Central memory CD8-positive, alpha-beta T cell (primary cell): Measurements from ENCODE around the gene IPO4.

Experiments
- ATAC-seq: fragments of 150-1000 bp; cut with Tn5 transposase; replicated peaks from 2 replicates; pipeline ENCODE4 v1.10.0; 2022; ENCODE audit warnings: mild to moderate bottlenecking, moderate FRiP score, moderate number of reproducible peaks; ENCODE audit not compliant: poor library complexity, severe bottlenecking; ENCODE audit errors: extremely low read depth
- DNase-seq, 2 donors: peaks; one replicate each; pipeline ENCODE4 v3.0.0; 2021; ENCODE audit warnings: low spot score in 2 of 2
- H3K27ac Mint-ChIP-seq: one replicate; pipeline ENCODE4 v1.8.0; 2022; ENCODE audit warnings: low read depth, mild to moderate bottlenecking, moderate library complexity, mixed read lengths
- H3K27me3 Mint-ChIP-seq: one replicate; pipeline ENCODE4 v1.8.0; 2022; ENCODE audit warnings: mixed read lengths
- H3K36me3 Mint-ChIP-seq: one replicate; pipeline ENCODE4 v1.8.0; 2022; ENCODE audit warnings: mild to moderate bottlenecking, moderate library complexity, mixed read lengths; ENCODE audit not compliant: insufficient read depth
- H3K4me1 Mint-ChIP-seq: one replicate; pipeline ENCODE4 v1.8.0; 2022; ENCODE audit warnings: mixed read lengths
- H3K4me3 Mint-ChIP-seq: one replicate; pipeline ENCODE4 v1.8.0; 2022; ENCODE audit warnings: mild to moderate bottlenecking, moderate library complexity, mixed read lengths
- H3K9me3 Mint-ChIP-seq: one replicate; pipeline ENCODE4 v1.8.0; 2022; ENCODE audit warnings: mixed read lengths

IPO4 gene

GRCh38 chr14:24184104-24184970 lies 4.3 kb downstream of the IPO4 start:
- Mint-ChIP-seq H3K27me3 (no peaks in the 10 kb centered on the region), H3K9me3 (no peaks in the 10 kb centered on the region), H3K27ac (peak overlapping the region; percentile 38), H3K36me3 (peaks cover 20% of the 10 kb centered on the region), H3K4me3 (no peak overlapping the region), H3K4me1 (peaks cover 27% of the 10 kb centered on the region)
- no peak for ATAC-seq
- DNase-seq = no peak

- Mint-ChIP-seq H3K9me3 (no peaks in the 10 kb centered on the region), H3K4me1 (peaks cover 16% of the 10 kb centered on the region), H3K27me3 (no peaks in the 10 kb centered on the region), H3K27ac (peak overlapping the region; percentile 83), H3K36me3 (peaks cover 18% of the 10 kb centered on the region), H3K4me3 (no peak overlapping the region)
- no peak for DNase-seq
- no peak for ATAC-seq
Measured at GRCh38 chr14:24183014-24183481, 5.6 kb downstream of the IPO4 start.

GRCh38 chr14:24182110-24182882 lies 6.3 kb downstream of the IPO4 start:
- peaks cover 24% of the 10 kb centered on the region for H3K36me3 Mint-ChIP-seq
- DNase-seq (no peak), ATAC-seq (no peak)
- H3K4me1 Mint-ChIP-seq = peaks cover 8% of the 10 kb centered on the region
- H3K27me3 Mint-ChIP-seq = no peaks in the 10 kb centered on the region
- peak overlapping the region; percentile 83 for H3K27ac Mint-ChIP-seq
- H3K4me3 Mint-ChIP-seq = no peak overlapping the region
- no peaks in the 10 kb centered on the region for H3K9me3 Mint-ChIP-seq

- Mint-ChIP-seq H3K36me3 (peaks cover 21% of the 10 kb centered on the region), H3K27ac (peak overlapping the region; percentile 83), H3K9me3 (no peaks in the 10 kb centered on the region), H3K4me1 (peaks cover 4% of the 10 kb centered on the region), H3K27me3 (no peaks in the 10 kb centered on the region), H3K4me3 (no peak overlapping the region)
- no peak for ATAC-seq
- DNase-seq = no peak
Measured at GRCh38 chr14:24181371-24182077, 7.1 kb downstream of the IPO4 start.

- H3K27me3 Mint-ChIP-seq = no peaks in the 10 kb centered on the region
- no peak overlapping the region for H3K27ac Mint-ChIP-seq
- no peak for ATAC-seq
- H3K4me3 Mint-ChIP-seq = no peak overlapping the region
- peaks cover 7% of the 10 kb centered on the region for H3K4me1 Mint-ChIP-seq
- H3K9me3 Mint-ChIP-seq = no peaks in the 10 kb centered on the region
- no peak for DNase-seq
- H3K36me3 Mint-ChIP-seq = peaks cover 26% of the 10 kb centered on the region
Measured at GRCh38 chr14:24179961-24180796, 8.4 kb downstream of the IPO4 start.

GRCh38 chr14:24179294-24179960 lies 9.2 kb downstream of the IPO4 start:
- no peaks in the 10 kb centered on the region for H3K9me3 Mint-ChIP-seq
- DNase-seq = no peak
- no peak for ATAC-seq
- no peak overlapping the region for H3K4me3 Mint-ChIP-seq
- H3K27me3 Mint-ChIP-seq = no peaks in the 10 kb centered on the region
- H3K4me1 Mint-ChIP-seq = peaks cover 15% of the 10 kb centered on the region
- peaks cover 29% of the 10 kb centered on the region for H3K36me3 Mint-ChIP-seq
- H3K27ac Mint-ChIP-seq = peak overlapping the region; percentile 49

- DNase-seq (no peak), ATAC-seq (no peak)
- no peaks in the 10 kb centered on the region for H3K9me3 Mint-ChIP-seq
- H3K36me3 Mint-ChIP-seq = peaks cover 29% of the 10 kb centered on the region
- peak overlapping the region; percentile 49 for H3K27ac Mint-ChIP-seq
- no peaks in the 10 kb centered on the region for H3K27me3 Mint-ChIP-seq
- peaks cover 19% of the 10 kb centered on the region for H3K4me1 Mint-ChIP-seq
- H3K4me3 Mint-ChIP-seq = no peak overlapping the region
Measured at GRCh38 chr14:24178399-24179178, 10.0 kb downstream of the IPO4 start.

GRCh38 chr14:24177891-24178290 lies 10.7 kb downstream of the IPO4 start:
- Mint-ChIP-seq H3K36me3 (peaks cover 29% of the 10 kb centered on the region), H3K9me3 (no peaks in the 10 kb centered on the region), H3K4me3 (no peak overlapping the region), H3K4me1 (peaks cover 26% of the 10 kb centered on the region), H3K27ac (no peak overlapping the region), H3K27me3 (no peaks in the 10 kb centered on the region)
- no peak for DNase-seq
- ATAC-seq = no peak

- DNase-seq (no peak), ATAC-seq (no peak)
- Mint-ChIP-seq H3K36me3 (peaks cover 27% of the 10 kb centered on the region), H3K27ac (peak overlapping the region; percentile 67), H3K4me3 (no peak overlapping the region), H3K9me3 (no peaks in the 10 kb centered on the region), H3K27me3 (no peaks in the 10 kb centered on the region), H3K4me1 (peaks cover 21% of the 10 kb centered on the region)
Measured at GRCh38 chr14:24177041-24177825, 11.4 kb downstream of the IPO4 start.

- ATAC-seq (no peak), DNase-seq (no peak)
- no peaks in the 10 kb centered on the region for H3K27me3 Mint-ChIP-seq
- H3K27ac Mint-ChIP-seq = peak overlapping the region; percentile 67
- no peaks in the 10 kb centered on the region for H3K9me3 Mint-ChIP-seq
- H3K4me1 Mint-ChIP-seq = peaks cover 23% of the 10 kb centered on the region
- H3K36me3 Mint-ChIP-seq = peaks cover 31% of the 10 kb centered on the region
- no peak overlapping the region for H3K4me3 Mint-ChIP-seq
Measured at GRCh38 chr14:24176599-24176998, 12.0 kb downstream of the IPO4 start.
